ENCODE data around the gene MBD6. TPM values are rescaled to one million over a fixed set of nuclear protein-coding genes. Genes with fewer than 3 reads are reported as not detected.
A peak's percentile ranks its signal among the peaks of the same experiment; 100 is the strongest.

MBD6 gene
- total and polyA plus RNA-seq, 2 of the 4 experiments (the other 2 are of a cell fraction) = 0.90 to 9.3 TPM

DNA sequence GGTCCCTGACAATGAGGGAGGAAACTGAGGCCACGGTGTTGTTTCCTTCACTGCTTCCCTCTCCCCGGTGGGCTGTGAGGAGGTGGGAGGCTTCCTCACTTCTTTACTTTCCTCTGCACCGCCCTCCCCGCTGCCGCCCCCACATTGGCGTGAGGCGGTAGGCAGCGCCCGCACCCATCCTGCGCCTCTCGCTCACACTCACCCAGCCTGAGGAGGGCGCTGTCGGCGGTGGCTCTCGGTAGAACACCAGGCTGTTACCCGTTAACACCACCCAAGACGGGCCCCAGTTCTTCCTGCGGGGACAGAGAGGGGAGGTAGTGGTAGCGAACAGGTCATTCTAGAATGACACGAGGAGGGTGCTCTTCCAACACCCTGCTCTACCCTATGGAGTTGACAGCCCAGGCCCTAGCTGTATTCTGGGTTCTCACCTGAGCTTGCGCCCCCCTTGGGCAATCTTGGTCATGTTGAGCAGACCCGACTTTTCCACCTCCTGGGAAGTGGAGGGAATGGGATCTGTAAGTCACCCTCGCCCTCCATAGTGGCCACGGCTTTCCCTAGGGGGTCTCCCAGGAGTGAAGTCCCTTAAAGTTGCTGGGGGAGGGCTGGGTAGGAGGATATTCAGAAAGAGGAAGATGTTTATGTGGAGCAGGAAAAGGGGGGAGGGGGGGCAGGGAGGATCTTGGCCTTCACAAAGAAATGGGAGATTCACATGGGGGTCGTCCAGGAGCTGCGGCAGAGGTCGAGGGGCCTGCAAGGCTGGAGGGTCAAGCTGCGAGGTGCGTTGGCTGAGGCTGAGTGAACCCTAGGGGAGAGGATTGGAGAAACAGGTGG, 46.2 kb upstream of the MBD6 start:
- no peak overlapping the region for H4K5ac ChIP-seq (ENCODE audit: low read depth, low read length)
- 0 out of 2 replicates have a peak, but pooled peaks cover 3% of the 10 kb centered on the region for H3K4me1 ChIP-seq (ENCODE audit: control insufficient read depth, insufficient read depth, low read length)
- BruUV-seq (replicated peaks) = no TSS peak
- WGBS, 2 experiments (ENCODE audit: extremely low coverage in 2 of 2, insufficient read length in 1 of 2) = 51% methylated on average over 6 of the region's 29 CpGs; no CpG with 5 or more reads in 1 of the 2 experiments
- peak overlapping the region; percentile 39; the same call in 1 of the 2 replicates for H3K4me2 ChIP-seq (ENCODE audit: low read depth, low read length)
- POLR2A ChIA-PET (ENCODE audit: unreplicated experiment) = no interaction called here
- no peak for TF ChIP-seq MAZ (IDR thresholded peaks at IDR 0.05; ENCODE audit: borderline replicate concordance, low read depth, low read length)
- no peak for TF ChIP-seq MAFK (IDR thresholded peaks at IDR 0.05; ENCODE audit: low read depth, low read length)
- TF ChIP-seq, protein P1, sequence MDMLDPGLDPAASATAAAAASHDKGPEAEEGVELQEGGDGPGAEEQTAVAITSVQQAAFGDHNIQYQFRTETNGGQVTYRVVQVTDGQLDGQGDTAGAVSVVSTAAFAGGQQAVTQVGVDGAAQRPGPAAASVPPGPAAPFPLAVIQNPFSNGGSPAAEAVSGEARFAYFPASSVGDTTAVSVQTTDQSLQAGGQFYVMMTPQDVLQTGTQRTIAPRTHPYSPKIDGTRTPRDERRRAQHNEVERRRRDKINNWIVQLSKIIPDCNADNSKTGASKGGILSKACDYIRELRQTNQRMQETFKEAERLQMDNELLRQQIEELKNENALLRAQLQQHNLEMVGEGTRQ (IDR thresholded peaks at IDR 0.05; ENCODE audit: low read depth, low read length) = no peak
- no peak for TF ChIP-seq BHLHE40 (IDR thresholded peaks at IDR 0.05; ENCODE audit: low read depth, low read length)
- TF ChIP-seq, protein P2, sequence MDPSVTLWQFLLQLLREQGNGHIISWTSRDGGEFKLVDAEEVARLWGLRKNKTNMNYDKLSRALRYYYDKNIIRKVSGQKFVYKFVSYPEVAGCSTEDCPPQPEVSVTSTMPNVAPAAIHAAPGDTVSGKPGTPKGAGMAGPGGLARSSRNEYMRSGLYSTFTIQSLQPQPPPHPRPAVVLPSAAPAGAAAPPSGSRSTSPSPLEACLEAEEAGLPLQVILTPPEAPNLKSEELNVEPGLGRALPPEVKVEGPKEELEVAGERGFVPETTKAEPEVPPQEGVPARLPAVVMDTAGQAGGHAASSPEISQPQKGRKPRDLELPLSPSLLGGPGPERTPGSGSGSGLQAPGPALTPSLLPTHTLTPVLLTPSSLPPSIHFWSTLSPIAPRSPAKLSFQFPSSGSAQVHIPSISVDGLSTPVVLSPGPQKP (IDR thresholded peaks at IDR 0.05; ENCODE audit: borderline replicate concordance, low read depth, low read length) = no peak
- TF ChIP-seq RCOR1 (IDR thresholded peaks at IDR 0.05; ENCODE audit: insufficient replicate concordance, low read length) = no peak
- no peak; the same call in 1 of the 2 replicates for TF ChIP-seq CTCF (conservative IDR thresholded peaks at IDR 0.05; ENCODE audit: low read depth, low read length)
- peak overlapping the region; percentile 73 for H2AK9ac ChIP-seq (replicated peaks; ENCODE audit: low read depth, low read length, poor library complexity)
- H3K4ac ChIP-seq (ENCODE audit: low read depth, low read length) = no peak overlapping the region
- no peaks in the 10 kb centered on the region for H4K20me1 ChIP-seq (ENCODE audit: insufficient read depth, low read length)
- H2BK15ac ChIP-seq (ENCODE audit: low read depth, low read length) = no peak overlapping the region
- no peaks in the 10 kb centered on the region for H3K79me1 ChIP-seq (ENCODE audit: low read depth in 1 of 2, low read length in 2 of 2)
- H3K27me3 ChIP-seq (ENCODE audit: control insufficient read depth, insufficient read depth, low read length) = peaks cover 59% of the 10 kb centered on the region
- no peak overlapping the region for H2BK20ac ChIP-seq (ENCODE audit: low read depth, low read length)
- H2BK120ac ChIP-seq (ENCODE audit: low read depth, low read length) = no peak overlapping the region
- peak overlapping the region; percentile 77 for H2AFZ ChIP-seq (replicated peaks; ENCODE audit: low read length, poor library complexity)
- H3K14ac ChIP-seq (replicated peaks; ENCODE audit: low read depth, low read length) = no peak overlapping the region
- H3K9ac ChIP-seq (ENCODE audit: low read depth, low read length) = no peak overlapping the region
- no peaks in the 10 kb centered on the region for H3K9me1 ChIP-seq (ENCODE audit: insufficient read depth, low read length)
- DNase-seq (no peak), ATAC-seq (ENCODE audit: low read depth) (peak; percentile 8; the same call in 1 of the 2 replicates)
- H2AK5ac ChIP-seq (ENCODE audit: low read depth, low read length) = no peak overlapping the region
- no peaks in the 10 kb centered on the region for H3K36me3 ChIP-seq (ENCODE audit: control insufficient read depth, insufficient read depth, low read length)
- H3K27ac ChIP-seq (ENCODE audit: insufficient read depth, low read length) = no peak overlapping the region
- H3K4me3 ChIP-seq (ENCODE audit: insufficient read depth, low read depth, low read length) = no peak overlapping the region
- no peak overlapping the region for H3K18ac ChIP-seq (ENCODE audit: low read depth, low read length)
- no peak overlapping the region for H3K23ac ChIP-seq (ENCODE audit: low read depth, low read length)
- H2BK5ac ChIP-seq (ENCODE audit: low read depth, low read length, poor library complexity, severe bottlenecking) = no peak overlapping the region
- dilution Hi-C loops (cut with HindIII; ENCODE audit: low sequenced_read_pairs, unreplicated experiment) = no loop called here
- H4K91ac ChIP-seq (ENCODE audit: insufficient read depth, low read depth, low read length) = no peak overlapping the region
- H4K8ac ChIP-seq (ENCODE audit: low read depth in 2 of 2, low read length in 2 of 2) = no peak overlapping the region
- in situ Hi-C loops (cut with MboI; ENCODE audit: low sequenced_read_pairs) = no loop called here
- CTCF ChIA-PET = no interaction called here
- intact Hi-C loops (cut with micrococcal nuclease) = no loop called here
- no peaks in the 10 kb centered on the region; the same call in 1 of the 2 replicates for H3K9me3 ChIP-seq (ENCODE audit: control insufficient read depth, insufficient read depth, low read length)
- no peak overlapping the region for H3K56ac ChIP-seq (ENCODE audit: extremely low read depth, insufficient read depth, low read length)
